Measurements from ENCODE around the gene ITLN1. TPM values are rescaled to one million over a fixed set of nuclear protein-coding genes. Genes with fewer than 3 reads are reported as not detected.

Gene ITLN1
- total and polyA plus RNA-seq, 2 experiments from 2014 or later, result 9.0 to 34.9 TPM

DNA sequence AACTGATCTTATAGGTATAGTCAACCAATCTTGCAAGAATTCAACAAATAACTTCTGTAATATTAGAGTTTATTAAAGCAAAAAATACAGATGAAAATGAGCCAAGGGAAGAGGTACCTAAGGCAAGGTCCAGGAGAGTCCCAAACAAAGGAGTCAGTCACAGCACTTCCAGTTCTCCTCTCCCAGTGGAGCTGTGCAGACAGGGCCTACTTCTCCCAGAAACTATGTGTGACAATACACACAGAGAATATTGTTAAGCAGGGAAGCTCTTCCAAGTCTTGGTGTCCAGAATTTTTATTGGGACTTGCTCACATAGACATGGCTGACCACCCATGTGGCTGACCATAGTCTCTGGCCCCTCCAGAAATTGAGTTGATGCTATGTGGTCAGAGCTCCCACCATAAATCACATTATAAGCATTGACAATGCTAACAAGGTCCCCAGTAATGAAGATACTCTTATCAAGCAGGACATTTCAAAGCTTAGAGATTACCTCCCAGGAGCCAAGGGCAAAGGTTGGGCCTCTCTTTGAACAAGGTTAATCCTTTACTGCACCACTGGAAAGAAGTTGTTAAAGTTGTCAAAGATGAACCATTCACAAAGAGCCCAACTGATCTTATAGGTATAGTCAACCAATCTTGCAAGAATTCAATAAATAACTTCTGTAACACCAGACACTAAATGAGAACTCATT is 18.8 kb downstream of the ITLN1 start:
- H4K20me1 ChIP-seq (ENCODE audit: insufficient read depth, poor library complexity, severe bottlenecking), result no peaks in the 10 kb centered on the region
- no peaks in the 10 kb centered on the region for H3K9me3 ChIP-seq (ENCODE audit: low read depth)
- H3K4me2 ChIP-seq, result peak overlapping the region; percentile 22
- H3K27me3 ChIP-seq, result no peaks in the 10 kb centered on the region
- peaks cover 20% of the 10 kb centered on the region for H3K4me1 ChIP-seq (ENCODE audit: insufficient read depth)
- no peaks in the 10 kb centered on the region for H3K36me3 ChIP-seq (replicated peaks; ENCODE audit: insufficient read depth, low read depth)
- no peak for TF ChIP-seq CTCF (IDR thresholded peaks at IDR 0.05; ENCODE audit: poor library complexity)
- TF ChIP-seq EZH2 (IDR thresholded peaks at IDR 0.05; ENCODE audit: borderline replicate concordance), result no peak
- no peak for TF ChIP-seq EZH2phosphoT487 (IDR thresholded peaks at IDR 0.05; ENCODE audit: low read depth, severe bottlenecking, unreplicated experiment)
- no peak overlapping the region for H3K4me3 ChIP-seq
- H3K9me2 ChIP-seq (replicated peaks; ENCODE audit: insufficient read depth), result no peaks in the 10 kb centered on the region
- no peak overlapping the region for H2AFZ ChIP-seq
- no peak for DNase-seq (ENCODE audit: low spot score)
- H3K27ac ChIP-seq, result peak overlapping the region; percentile 62
- no peaks in the 10 kb centered on the region for H3K79me2 ChIP-seq

DNA sequence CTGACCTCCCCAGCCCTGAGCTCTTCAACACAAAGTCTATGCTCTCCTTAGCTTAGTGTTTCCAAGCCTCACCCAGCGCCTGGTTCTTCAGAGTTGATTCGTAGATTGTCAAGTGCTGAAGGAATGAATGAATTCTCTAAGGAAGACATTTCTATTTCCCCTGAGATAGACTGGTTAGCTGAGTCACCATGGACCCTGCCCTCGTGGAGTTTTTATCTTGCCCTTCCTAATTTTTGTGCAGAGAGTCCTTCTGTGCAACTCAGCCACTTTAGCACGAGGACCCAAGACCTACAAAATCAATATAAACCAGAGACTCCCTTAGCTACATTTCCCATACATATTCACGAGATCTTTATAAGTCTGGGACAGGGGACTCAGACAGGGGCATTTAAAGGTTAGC is 19.6 kb downstream of the ITLN1 start:
- DNase-seq (ENCODE audit: low spot score), result no peak
- TF ChIP-seq EZH2 (IDR thresholded peaks at IDR 0.05; ENCODE audit: borderline replicate concordance), result no peak
- TF ChIP-seq EZH2phosphoT487 (IDR thresholded peaks at IDR 0.05; ENCODE audit: low read depth, severe bottlenecking, unreplicated experiment), result no peak
- TF ChIP-seq CTCF (IDR thresholded peaks at IDR 0.05; ENCODE audit: poor library complexity), result no peak
- H2AFZ ChIP-seq, result no peak overlapping the region
- H4K20me1 ChIP-seq (ENCODE audit: insufficient read depth, poor library complexity, severe bottlenecking), result no peaks in the 10 kb centered on the region
- 60% methylated on average over 5 of the region's 5 CpGs for WGBS (ENCODE audit: low lambda C conversion rate, missing lambda C conversion rate)
- H3K79me2 ChIP-seq, result no peaks in the 10 kb centered on the region
- peak overlapping the region; percentile 62 for H3K27ac ChIP-seq
- H3K4me2 ChIP-seq, result peak overlapping the region; percentile 40
- H3K36me3 ChIP-seq (replicated peaks; ENCODE audit: insufficient read depth, low read depth), result no peaks in the 10 kb centered on the region
- no peaks in the 10 kb centered on the region for H3K9me2 ChIP-seq (replicated peaks; ENCODE audit: insufficient read depth)
- no peaks in the 10 kb centered on the region for H3K9me3 ChIP-seq (ENCODE audit: low read depth)
- no peak overlapping the region for H3K4me3 ChIP-seq
- no peaks in the 10 kb centered on the region for H3K27me3 ChIP-seq
- peaks cover 20% of the 10 kb centered on the region for H3K4me1 ChIP-seq (ENCODE audit: insufficient read depth)

- Histone ChIP-seq H4K20me1 (ENCODE audit: insufficient read depth, poor library complexity, severe bottlenecking) (no peaks in the 10 kb centered on the region), H3K79me2 (no peaks in the 10 kb centered on the region), H3K4me3 (no peak overlapping the region), H3K4me1 (ENCODE audit: insufficient read depth) (peaks cover 20% of the 10 kb centered on the region), H3K27me3 (no peaks in the 10 kb centered on the region), H3K4me2 (no peak overlapping the region), H3K27ac (no peak overlapping the region), H2AFZ (no peak overlapping the region), H3K36me3 (replicated peaks; ENCODE audit: insufficient read depth, low read depth) (no peaks in the 10 kb centered on the region), H3K9me2 (replicated peaks; ENCODE audit: insufficient read depth) (no peaks in the 10 kb centered on the region), H3K9me3 (ENCODE audit: low read depth) (no peaks in the 10 kb centered on the region)
- DNase-seq (ENCODE audit: low spot score), result no peak
- TF ChIP-seq EZH2 (IDR thresholded peaks at IDR 0.05; ENCODE audit: borderline replicate concordance) (no peak), EZH2phosphoT487 (IDR thresholded peaks at IDR 0.05; ENCODE audit: low read depth, severe bottlenecking, unreplicated experiment) (no peak), CTCF (IDR thresholded peaks at IDR 0.05; ENCODE audit: poor library complexity) (no peak)
- WGBS (ENCODE audit: low lambda C conversion rate, missing lambda C conversion rate), result 82% methylated on average over 2 of the region's 2 CpGs
Measured at GRCh38 chr1:160864173-160864572, 20.8 kb downstream of the ITLN1 start.

Measured in hepatocyte (in vitro differentiated cells).